ENCODE measurements around the gene PTPN4. TPM values are rescaled to one million over a fixed set of nuclear protein-coding genes. Genes with fewer than 3 reads are reported as not detected.

Gene PTPN4
- total and polyA plus RNA-seq, 9 of the 15 experiments (the other 6 are each of a cell fraction or from before 2014, with no cell fraction given): 5.0 to 32.8 (median 27.3) TPM

- no peak for DNase-seq (ENCODE audit: extremely low read depth in 1 of 4, low spot score in 3 of 4)
- H3K27me3 ChIP-seq (ENCODE audit: control insufficient read depth in 2 of 2, insufficient read depth in 2 of 2, low read length in 2 of 2): peaks cover 53 to 74% of the 10 kb centered on the region in 2 experiments
- no peaks in the 10 kb centered on the region for H3K79me2 ChIP-seq (ENCODE audit: control insufficient read depth, insufficient read depth, low read length)
- H3K9me1 ChIP-seq (ENCODE audit: control insufficient read depth, insufficient read depth, low read length): no peaks in the 10 kb centered on the region
- no peaks in the 10 kb centered on the region for H3K4me1 ChIP-seq (replicated peaks in 1 of 2; ENCODE audit: control insufficient read depth in 2 of 2, insufficient read depth in 2 of 2, low read length in 2 of 2)
- ChIA-PET POLR2A (interaction anchor here (0.6 to 0.7 kb wide), 2 partner anchors 488 to 854 kb away, joined by 3 read pairs; no protein-coding TSS in a partner anchor), CTCF (ENCODE audit: low intra/inter-chr PET ratio) (no interaction called here)
- 1% methylated on average over 7 of the region's 7 CpGs for WGBS (ENCODE audit: insufficient coverage, low coverage, missing lambda C conversion rate)
- no peak overlapping the region for H3K27ac ChIP-seq (ENCODE audit: extremely low read depth, low read depth, low read length)
- no peaks in the 10 kb centered on the region for H4K20me1 ChIP-seq (replicated peaks; ENCODE audit: control insufficient read depth, insufficient read depth, low read length)
- H3K36me3 ChIP-seq (ENCODE audit: control insufficient read depth, insufficient read depth, low read length): no peaks in the 10 kb centered on the region
- FAIRE-seq: no peak
- H3K4me3 ChIP-seq: no peak overlapping the region
- no TSS peak for BruUV-seq (replicated peaks)
- in situ Hi-C loops (cut with MboI): no loop called here
- H2AFZ ChIP-seq (ENCODE audit: low read depth, low read length): no peak overlapping the region
- no peak overlapping the region for H3K9ac ChIP-seq (ENCODE audit: insufficient read depth in 1 of 2, low read depth in 2 of 2, low read length in 2 of 2)
- no peak overlapping the region for H3K4me2 ChIP-seq (ENCODE audit: insufficient read depth, low read length)
- TF ChIP-seq BRD9 (IDR thresholded peaks at IDR 0.05; ENCODE audit: low read depth, partially characterized antibody) (no peak), EWSR1 (IDR thresholded peaks at IDR 0.05; ENCODE audit: borderline replicate concordance, low read depth, partially characterized antibody) (no peak), KDM4B (IDR thresholded peaks at IDR 0.05; ENCODE audit: borderline replicate concordance in 2 of 2, low read depth in 1 of 2) (no peak), MTA3 (IDR thresholded peaks at IDR 0.05; ENCODE audit: borderline replicate concordance) (no peak), NR1H2 (CRISPR knock-in tag; IDR thresholded peaks at IDR 0.05) (no peak), EP400 (IDR thresholded peaks at IDR 0.05) (no peak), ZC3H11A (IDR thresholded peaks at IDR 0.05; ENCODE audit: low read depth, low read length) (no peak), SRF (CRISPR knock-in tag; IDR thresholded peaks at IDR 0.05) (no peak), ZNF133 (CRISPR knock-in tag; IDR thresholded peaks at IDR 0.05) (no peak), ZSCAN32 (CRISPR knock-in tag; IDR thresholded peaks at IDR 0.05) (no peak), NR2F6 (CRISPR knock-in tag; IDR thresholded peaks at IDR 0.05) (no peak)
- TF ChIP-seq, protein P1, sequence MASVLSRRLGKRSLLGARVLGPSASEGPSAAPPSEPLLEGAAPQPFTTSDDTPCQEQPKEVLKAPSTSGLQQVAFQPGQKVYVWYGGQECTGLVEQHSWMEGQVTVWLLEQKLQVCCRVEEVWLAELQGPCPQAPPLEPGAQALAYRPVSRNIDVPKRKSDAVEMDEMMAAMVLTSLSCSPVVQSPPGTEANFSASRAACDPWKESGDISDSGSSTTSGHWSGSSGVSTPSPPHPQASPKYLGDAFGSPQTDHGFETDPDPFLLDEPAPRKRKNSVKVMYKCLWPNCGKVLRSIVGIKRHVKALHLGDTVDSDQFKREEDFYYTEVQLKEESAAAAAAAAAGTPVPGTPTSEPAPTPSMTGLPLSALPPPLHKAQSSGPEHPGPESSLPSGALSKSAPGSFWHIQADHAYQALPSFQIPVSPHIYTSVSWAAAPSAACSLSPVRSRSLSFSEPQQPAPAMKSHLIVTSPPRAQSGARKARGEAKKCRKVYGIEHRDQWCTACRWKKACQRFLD (CRISPR knock-in tag; IDR thresholded peaks at IDR 0.05): no peak
- TF ChIP-seq, protein P2, sequence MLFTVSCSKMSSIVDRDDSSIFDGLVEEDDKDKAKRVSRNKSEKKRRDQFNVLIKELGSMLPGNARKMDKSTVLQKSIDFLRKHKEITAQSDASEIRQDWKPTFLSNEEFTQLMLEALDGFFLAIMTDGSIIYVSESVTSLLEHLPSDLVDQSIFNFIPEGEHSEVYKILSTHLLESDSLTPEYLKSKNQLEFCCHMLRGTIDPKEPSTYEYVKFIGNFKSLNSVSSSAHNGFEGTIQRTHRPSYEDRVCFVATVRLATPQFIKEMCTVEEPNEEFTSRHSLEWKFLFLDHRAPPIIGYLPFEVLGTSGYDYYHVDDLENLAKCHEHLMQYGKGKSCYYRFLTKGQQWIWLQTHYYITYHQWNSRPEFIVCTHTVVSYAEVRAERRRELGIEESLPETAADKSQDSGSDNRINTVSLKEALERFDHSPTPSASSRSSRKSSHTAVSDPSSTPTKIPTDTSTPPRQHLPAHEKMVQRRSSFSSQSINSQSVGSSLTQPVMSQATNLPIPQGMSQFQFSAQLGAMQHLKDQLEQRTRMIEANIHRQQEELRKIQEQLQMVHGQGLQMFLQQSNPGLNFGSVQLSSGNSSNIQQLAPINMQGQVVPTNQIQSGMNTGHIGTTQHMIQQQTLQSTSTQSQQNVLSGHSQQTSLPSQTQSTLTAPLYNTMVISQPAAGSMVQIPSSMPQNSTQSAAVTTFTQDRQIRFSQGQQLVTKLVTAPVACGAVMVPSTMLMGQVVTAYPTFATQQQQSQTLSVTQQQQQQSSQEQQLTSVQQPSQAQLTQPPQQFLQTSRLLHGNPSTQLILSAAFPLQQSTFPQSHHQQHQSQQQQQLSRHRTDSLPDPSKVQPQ (CRISPR knock-in tag; IDR thresholded peaks at IDR 0.05; ENCODE audit: borderline replicate concordance): no peak
- TF ChIP-seq, protein P3, sequence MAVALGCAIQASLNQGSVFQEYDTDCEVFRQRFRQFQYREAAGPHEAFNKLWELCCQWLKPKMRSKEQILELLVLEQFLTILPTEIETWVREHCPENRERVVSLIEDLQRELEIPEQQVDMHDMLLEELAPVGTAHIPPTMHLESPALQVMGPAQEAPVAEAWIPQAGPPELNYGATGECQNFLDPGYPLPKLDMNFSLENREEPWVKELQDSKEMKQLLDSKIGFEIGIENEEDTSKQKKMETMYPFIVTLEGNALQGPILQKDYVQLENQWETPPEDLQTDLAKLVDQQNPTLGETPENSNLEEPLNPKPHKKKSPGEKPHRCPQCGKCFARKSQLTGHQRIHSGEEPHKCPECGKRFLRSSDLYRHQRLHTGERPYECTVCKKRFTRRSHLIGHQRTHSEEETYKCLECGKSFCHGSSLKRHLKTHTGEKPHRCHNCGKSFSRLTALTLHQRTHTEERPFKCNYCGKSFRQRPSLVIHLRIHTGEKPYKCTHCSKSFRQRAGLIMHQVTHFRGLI (CRISPR knock-in tag; IDR thresholded peaks at IDR 0.05): no peak
- no peak for ATAC-seq
- H3K9me3 ChIP-seq (replicated peaks; ENCODE audit: control insufficient read depth, insufficient read depth, low read depth, low read length): no peaks in the 10 kb centered on the region
- intact Hi-C loops (cut with micrococcal nuclease): no loop called here
Observed at GRCh38 chr2:119713819-119714490, 45.8 kb upstream of the PTPN4 start.

All from K562 (cell line).